Measurements from ENCODE around the gene PPM1H.

DNA sequence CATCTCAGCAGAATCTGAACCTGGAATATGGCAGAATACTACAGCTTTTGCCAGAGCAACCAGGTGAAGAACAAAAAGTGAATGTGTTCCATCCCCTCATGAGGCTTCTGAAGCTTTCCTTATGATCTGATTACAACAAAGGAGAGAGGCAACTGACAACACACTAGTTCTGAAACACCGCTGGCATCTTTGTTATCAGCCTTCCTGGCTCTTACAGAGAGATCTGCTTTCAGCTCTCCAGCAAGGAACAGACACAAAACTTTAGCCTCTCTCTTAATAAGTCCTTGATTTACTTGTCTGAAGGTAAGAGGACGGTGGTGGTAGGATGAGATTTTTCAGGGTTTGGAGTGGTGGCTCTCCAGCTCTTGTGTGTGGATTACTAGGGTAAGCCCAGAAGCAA, 227.0 kb downstream of the PPM1H start:
- no peak for TF ChIP-seq POLR2AphosphoS5 (IDR thresholded peaks at IDR 0.05)
- TF ChIP-seq, protein P1, sequence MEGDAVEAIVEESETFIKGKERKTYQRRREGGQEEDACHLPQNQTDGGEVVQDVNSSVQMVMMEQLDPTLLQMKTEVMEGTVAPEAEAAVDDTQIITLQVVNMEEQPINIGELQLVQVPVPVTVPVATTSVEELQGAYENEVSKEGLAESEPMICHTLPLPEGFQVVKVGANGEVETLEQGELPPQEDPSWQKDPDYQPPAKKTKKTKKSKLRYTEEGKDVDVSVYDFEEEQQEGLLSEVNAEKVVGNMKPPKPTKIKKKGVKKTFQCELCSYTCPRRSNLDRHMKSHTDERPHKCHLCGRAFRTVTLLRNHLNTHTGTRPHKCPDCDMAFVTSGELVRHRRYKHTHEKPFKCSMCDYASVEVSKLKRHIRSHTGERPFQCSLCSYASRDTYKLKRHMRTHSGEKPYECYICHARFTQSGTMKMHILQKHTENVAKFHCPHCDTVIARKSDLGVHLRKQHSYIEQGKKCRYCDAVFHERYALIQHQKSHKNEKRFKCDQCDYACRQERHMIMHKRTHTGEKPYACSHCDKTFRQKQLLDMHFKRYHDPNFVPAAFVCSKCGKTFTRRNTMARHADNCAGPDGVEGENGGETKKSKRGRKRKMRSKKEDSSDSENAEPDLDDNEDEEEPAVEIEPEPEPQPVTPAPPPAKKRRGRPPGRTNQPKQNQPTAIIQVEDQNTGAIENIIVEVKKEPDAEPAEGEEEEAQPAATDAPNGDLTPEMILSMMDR (IDR thresholded peaks at IDR 0.05), result no peak
- no peak for TF ChIP-seq POLR2A (IDR thresholded peaks at IDR 0.05)

Measured in prostate gland (tissue), 2 donors.